GDM1 (cell line): ENCODE measurements around the gene MPPED2.
A peak's percentile ranks its signal among the peaks of the same experiment; 100 is the strongest.

Experiments
- DNase-seq: peaks from one replicate; lab custom pipeline; 2025; lab: John Stamatoyannopoulos, UW

MPPED2 gene

DNA sequence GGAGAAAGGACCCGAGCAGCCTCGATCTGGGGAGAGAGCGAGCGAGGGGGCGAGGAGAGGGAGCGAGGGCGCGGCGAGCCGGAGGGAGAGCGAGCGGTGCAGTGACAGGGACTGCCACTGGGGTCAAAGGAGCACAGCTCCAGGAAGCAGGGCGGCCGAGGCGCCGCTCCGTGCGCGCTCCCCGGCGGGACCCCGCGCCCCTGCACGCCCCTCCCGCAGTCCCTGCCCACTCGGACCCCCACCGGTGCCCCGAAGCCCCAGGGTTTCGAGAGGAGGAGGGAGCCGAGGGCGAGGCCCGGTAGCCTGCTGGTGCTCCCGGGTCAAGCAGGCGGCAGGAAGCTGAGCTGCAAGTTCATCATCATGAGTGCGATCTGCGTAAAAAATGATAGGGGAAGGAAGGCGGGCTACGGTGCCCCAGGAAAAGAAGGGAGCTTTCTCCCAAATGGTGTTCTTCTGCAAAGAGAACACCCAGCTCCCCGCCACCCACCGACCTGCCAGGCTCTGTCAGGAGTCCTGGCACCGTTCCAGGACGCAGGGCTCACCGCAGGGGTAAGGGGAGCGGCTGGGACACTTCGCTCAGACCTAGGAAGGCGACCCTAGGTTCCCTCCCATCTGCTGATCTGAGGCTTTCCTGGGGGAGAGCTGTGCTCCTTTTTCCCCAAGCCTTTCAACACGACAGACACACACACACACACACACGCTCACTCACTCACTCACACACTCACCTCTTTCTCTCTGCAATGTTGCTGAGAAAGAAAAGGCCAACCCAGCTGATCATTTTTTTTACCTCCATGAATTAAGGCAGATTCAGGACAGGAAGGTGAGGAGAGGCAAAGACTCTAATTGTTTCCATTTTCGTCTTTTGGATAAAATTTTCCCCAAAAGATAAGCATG is at the start of gene MPPED2:
TSS of gene MPPED2 (minus strand) at position 103 of the 894 bp plus-strand sequence. CDS start 5,980 bp downstream, outside the sequence.
- peak; percentile 19 for DNase-seq

DNA sequence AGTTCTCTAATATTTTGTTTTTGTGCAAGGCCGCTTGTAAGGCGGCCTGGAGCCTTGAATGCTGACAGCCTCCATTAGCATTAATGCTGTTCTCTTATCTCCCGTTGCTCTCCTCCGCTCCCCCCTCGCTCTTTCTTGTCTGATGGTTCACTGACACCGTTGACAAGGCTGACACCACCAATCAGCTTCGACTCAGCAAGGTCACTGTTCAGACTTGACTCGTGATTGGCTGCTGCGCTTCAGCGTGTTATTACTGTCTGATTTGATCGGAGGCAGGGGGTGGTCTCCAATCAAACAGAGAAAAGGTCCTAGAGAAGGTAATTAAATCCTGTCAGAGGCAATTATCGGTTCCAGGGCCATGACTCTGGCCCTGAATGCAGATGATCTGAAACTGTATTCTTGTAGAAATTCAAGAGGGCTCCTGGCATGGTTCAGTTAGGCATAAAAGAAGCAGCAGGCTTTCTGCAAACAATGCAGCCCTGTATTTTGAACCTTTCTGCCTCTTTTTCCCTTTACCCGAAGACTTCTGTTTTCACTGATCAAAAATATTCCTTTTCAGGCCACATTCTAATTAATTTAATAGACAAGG is 49.3 kb upstream of the MPPED2 start:
- DNase-seq = no peak

DNA sequence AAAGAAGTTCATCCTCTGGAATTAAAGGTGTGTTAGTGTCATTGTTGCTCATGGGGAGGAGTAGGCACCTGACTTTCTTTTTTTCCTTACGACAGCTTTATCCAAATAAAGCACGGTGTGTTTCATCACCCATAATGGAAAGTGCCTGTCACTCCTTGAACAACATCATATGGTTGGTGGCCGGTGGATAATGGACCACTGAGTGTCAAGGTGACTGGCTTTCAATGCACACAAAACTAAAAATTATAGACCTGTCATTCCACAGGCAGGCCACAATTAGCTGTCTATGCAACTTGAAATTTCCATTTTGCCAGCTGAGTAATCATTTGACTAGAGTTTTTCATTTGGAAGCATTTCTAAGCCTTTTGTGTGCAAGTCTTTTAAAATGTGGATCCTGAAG is 45.0 kb upstream of the MPPED2 start:
- no peak for DNase-seq

GRCh38 chr11:30619767-30620166 is 33.6 kb upstream of the MPPED2 start:
- DNase-seq = no peak

DNA sequence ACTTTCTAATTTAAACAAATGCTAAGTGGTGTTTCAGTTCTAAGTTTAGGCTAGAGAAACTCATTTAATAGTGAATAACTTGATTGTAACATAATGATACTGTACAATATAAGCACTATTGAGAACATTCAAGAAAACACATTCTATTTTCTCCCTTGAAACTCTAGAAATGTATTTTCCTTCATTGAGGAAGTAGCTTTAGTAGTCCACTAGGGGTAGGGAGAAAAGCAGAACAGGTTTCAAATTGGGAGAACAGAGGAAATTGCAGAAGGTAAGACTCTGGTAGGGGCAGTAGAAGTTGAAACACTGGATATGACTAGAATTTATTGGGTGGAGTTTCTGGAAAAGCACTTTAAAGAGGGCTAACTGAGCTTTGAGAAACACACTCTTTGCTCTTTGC is 31.6 kb upstream of the MPPED2 start:
- no peak for DNase-seq

- DNase-seq = no peak
These were observed 24.5 kb upstream of the MPPED2 start for GRCh38 chr11:30610628-30611027.

DNA sequence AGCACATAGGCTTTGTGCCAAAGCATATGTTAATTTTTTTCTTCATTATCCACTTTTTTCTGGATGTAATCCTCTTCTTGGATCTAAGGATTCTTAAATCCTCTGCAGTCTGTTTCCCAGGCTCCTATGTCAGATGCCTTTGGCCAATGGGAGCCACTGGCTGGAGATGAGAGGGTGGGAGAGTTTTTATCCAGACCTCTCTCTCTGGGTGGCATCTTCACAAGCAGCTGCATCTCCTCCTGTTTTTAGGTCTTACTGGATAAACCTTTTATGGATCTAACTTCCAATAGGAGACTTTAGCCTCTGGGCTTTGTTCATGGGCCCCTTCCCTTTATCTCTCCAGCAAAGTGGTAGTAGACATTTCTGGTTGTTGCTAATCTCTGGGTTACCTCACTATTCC is 22.4 kb upstream of the MPPED2 start:
- DNase-seq = no peak

- peak; percentile 20 for DNase-seq
These were observed 19.0 kb upstream of the MPPED2 start for GRCh38 chr11:30605036-30605605.

- no peak for DNase-seq
These were observed 17.2 kb upstream of the MPPED2 start for GRCh38 chr11:30603357-30603756.

GRCh38 chr11:30596832-30597231 is 10.7 kb upstream of the MPPED2 start:
- no peak for DNase-seq

DNA sequence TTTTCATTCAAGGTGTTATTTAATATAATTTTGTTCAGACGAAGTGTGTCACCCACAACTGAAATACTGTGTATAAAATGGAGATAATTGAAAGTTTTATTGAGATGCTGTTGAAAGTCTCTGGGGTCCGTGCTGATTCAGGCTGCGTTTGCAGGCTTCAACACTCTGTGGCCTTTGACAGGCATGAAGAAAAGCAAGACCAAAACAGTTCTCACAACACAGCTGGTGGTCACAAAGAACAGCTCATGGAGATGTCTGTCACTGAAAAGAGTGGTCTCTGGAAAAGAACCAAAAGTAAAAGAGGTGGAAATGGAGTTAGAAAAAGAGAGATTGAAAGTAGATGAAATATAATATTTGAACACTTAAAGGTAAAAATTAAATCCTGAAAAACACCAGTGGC is 9.8 kb upstream of the MPPED2 start:
- DNase-seq = no peak

DNA sequence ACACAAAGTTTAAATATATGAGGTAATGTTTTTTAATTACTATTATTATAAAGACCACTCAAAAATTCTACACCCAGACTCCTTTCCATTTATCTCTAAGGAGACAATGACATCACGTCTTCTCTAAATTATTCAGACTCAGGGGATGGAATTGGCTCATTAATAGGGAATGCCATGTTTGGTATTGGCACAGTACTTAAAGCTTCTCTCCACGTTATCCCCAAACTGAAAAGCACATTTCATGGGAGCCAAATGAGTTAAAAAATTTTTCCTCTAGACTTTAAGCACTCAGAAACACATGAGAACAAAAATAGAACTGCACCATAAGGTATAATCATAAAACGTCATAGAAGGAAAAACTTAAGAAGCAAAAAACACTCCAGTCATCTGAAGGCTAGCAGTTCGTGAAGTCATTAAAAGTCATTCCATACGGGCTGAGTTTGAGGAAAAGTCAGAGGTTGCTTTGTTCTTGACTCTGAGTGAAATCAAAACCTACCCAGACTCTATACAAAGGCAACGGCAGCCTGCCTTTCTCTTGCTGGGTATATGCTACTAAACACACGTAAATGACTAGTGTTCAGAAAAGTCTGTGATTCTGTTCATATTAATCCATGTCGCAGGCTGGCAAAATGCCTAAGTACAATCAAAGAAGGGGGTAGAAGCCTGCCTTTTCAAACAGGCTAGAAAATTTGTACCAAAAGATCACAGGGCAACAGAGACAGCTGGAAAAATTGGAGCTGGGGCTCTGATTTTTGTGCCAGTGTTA is 8.7 kb upstream of the MPPED2 start:
- no peak for DNase-seq

DNA sequence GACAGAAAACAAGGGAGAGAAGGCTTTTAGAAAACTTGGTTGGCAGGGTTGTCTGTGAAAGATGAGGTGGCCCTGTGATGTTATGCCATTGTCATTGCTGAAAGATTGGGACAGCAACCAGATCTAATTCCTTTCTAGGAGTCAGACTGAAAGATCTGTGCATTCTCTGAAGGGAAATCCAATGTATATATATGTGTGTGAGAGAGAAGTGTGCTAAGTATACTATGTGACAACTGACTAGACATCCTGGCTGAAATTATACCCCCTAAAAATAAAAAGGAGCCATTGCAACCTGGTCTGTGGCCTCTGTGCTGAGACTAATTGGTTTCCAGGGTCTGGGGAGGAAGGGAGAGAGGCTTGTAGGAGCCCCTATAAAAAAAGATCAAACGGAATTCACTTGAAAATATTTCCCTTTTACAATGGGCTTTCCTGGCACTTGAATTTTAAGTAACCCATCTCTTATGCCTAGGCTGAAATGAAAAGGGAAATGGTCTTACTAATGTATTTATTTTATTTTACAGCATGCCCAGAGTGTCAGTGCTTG is 1.2 kb upstream of the MPPED2 start:
- DNase-seq = no peak

GRCh38 chr11:30585892-30586250 is 282 bp downstream of the MPPED2 start:
- DNase-seq = no peak

DNA sequence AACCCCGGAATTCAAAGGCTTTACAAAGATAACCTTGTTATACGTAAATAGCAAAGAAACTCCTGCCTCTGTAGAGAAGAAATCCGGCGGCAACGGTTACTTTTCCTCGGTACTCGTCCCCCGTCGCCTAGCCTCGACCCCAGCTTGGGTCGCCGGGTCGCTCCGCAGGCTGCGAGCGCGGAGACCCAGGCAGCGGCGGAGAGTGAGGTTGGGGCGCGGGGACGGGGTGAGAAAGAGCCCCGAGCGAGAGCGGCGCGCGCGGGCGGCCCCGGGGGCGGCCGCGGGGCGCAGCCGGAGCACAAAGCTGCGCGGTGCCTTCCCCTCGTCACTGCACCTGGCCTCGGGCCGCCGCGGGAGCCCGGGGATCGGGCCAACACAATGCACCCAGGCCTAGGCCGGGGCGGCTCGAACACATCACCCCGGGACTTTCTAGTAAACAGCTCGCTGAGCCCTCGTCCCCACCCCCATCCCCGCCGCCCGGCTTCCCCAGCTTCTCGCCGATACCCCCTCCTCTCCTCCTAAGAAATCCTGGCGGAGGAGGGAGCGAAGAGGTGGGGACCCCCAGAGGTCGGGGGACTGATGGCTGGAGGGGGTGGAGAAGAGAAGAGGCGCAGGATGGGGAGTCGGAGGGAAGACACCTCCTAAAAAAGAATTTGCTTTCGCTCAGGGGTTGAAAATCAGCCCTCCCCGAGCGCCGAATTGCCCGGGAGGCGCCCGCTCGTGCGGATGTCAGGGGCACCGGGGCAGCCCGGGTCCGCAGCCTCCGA is 845 bp downstream of the MPPED2 start:
- DNase-seq = no peak

DNA sequence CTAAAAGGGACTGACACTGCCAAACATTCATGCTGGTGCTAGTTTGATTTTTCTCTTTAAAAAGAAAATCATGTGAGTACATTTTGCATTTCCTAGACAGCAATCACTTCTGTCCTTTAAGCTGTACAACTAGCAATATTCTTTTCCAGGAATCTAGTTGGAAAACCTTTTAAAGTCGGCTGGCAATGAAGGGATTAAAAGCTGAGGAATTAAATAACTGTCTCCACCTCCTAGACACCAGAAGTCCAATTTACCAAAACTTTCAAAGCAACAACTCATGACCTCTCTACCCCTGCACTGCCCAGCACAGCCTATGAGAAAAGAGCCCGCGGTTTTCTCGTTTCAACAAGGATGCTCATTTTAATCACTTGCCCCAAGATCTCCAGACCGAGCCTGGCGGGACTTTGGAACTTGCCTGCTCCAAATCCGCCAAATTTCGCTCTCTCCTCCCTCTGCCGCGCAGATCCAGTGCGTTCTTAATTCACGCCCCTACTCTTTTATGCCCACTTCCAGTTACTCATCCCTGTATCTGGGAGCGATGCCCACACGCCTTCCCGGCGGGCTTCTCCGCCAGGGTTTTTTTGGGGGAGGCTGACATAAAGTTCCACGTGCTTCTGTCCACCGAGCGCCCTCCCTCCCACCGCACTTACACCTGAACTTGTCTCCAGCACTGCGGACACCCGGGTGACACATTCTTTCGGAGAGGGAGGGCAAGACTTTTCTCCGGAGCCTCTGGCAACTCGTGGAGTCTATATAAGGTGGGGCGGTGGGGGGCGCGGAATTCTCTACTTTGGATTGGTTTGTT is 2.5 kb downstream of the MPPED2 start:
- DNase-seq = no peak

- DNase-seq = no peak
These were observed 3.4 kb downstream of the MPPED2 start for GRCh38 chr11:30582726-30583125.

GRCh38 chr11:30581675-30582074 is 4.5 kb downstream of the MPPED2 start:
- DNase-seq = no peak

DNA sequence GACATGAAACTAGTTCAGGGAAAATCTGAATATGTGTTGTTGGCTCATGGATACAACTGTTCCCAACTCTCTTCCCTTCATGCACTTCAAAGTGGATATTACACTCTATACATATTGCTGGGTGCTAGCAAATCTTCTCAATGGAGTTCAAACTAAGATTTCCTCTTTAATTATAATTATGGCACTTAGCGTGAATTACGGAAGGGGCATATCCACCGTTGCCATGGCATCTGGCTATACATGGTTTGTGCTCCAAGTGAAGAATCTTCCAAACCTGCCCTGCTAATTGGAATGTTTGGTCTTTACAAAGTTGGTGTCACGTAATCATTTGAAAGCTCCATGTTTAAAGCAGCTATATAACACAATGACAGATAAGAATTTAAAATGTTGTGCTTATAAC is 5.6 kb downstream of the MPPED2 start:
- DNase-seq = no peak

DNA sequence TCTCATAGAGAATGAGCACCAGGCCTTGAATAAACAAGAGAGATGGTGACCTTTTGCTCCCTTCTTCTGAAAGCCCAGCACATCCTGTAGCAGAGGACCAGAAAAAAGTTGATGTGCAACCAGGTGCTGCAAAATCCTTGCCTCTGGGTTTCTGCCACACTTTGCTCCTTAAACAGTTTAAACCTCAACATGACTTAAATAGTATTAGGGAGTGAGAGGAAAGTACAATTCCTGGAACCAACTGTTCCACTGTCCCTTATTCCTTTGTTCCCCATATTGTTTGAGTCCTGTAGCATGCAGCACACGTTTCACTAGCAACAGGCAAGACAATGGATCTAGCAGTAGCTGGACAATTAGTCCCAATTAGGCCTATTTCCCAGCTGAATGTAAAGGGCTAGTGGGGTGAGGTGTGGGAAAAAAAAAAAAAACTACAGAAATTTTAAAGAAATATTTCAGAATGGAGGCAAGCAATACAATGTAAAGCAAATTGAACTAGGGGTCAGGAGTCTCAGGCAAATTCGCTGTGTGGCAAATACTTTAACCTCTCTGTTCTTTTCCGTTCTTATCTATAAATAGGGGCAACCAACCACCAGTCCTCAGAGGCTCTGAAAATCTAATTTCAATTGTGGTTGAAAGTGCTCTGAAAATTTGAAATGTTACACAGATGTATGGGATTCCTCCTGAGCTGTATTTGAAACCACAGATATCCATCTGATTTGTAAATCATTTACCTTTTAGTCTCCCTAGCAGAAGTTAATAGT is 6.6 kb downstream of the MPPED2 start:
- DNase-seq = no peak
